Measurements from ENCODE around the gene STAT2.
"Not testable (repeated sequence)": the region's sequence is repeated elsewhere in the genome, so short reads cannot be mapped to it uniquely, and the experiment has no call there.

Gene STAT2

DNA sequence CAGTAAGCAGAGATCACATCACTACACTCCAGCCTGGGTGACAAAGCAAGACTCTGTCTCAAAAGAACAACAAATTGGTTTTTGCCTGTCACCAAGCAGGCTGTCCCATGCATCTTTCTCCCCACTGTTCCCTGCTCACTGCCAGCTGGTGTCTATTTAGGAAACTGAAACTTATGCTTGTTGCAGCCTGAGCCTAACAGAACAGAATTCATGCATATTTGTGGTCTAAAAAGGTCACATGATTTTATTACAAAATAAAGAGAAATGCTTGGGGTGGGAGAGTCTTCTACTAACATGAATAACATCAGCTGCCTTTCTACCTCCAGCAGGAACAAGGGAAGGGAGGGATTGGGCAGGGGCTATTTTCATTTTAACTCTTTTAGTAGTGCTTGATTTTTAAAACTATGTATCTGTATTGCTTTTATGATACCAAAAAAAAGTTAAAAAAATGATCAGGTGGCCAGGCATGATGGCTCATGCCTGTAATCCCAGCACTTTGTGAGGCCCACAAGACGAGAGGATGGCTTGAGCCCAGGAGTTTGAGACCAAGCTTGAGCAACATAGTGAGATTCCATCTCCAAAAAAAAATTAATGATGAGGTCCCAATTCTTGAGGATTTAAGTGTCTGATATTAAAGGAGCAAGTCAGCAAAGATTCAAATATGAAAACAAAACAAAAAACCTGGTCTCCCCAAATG is 923 bp downstream of the STAT2 start:
- Histone ChIP-seq H3K27ac (ENCODE audit: low read length) (peak overlapping the region; percentile 94), H3K27me3 (ENCODE audit: low read depth, low read length) (no peaks in the 10 kb centered on the region), H3K4me1 (ENCODE audit: control insufficient read depth in 1 of 2, insufficient read depth in 2 of 2, low read length in 2 of 2) (peaks cover 0 to 12% of the 10 kb centered on the region in 2 donors)

DNA sequence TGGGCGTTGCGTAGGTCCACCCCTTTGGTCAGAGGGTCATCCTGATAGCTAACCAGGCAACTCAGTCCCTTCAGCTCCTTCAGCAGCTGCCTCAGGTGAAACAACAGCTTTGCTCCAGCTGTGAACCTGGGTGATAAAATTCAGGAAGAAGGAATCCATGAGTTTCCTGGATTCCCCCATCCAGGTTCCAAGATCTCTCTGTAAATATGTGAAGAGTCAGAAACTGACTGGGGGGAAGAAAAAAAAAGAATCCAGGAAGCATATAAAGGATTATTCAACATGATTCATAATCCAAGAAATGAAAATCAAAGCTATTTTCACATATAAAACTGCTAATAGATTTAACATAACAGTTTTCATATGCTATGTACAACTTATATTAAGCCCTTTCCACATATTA is 8.6 kb downstream of the STAT2 start:
- no peaks in the 10 kb centered on the region for H3K4me1 ChIP-seq (ENCODE audit: control insufficient read depth in 1 of 2, insufficient read depth in 2 of 2, low read length in 2 of 2)
- no peaks in the 10 kb centered on the region for H3K27me3 ChIP-seq (ENCODE audit: low read depth, low read length)

More for the DNA sequence above, 923 bp downstream of the STAT2 start:
- Histone ChIP-seq H3K36me3 (ENCODE audit: control insufficient read depth in 1 of 2, insufficient read depth in 2 of 2, low read length in 2 of 2) (peaks cover 23 to 28% of the 10 kb centered on the region in 2 donors), H3K9me3 (ENCODE audit: control insufficient read depth in 1 of 2, low read length in 2 of 2) (no peaks in the 10 kb centered on the region), H3K4me3 (ENCODE audit: low read depth in 1 of 2, low read length in 2 of 2) (peak overlapping the region; percentile 65 to 97)

DNA sequence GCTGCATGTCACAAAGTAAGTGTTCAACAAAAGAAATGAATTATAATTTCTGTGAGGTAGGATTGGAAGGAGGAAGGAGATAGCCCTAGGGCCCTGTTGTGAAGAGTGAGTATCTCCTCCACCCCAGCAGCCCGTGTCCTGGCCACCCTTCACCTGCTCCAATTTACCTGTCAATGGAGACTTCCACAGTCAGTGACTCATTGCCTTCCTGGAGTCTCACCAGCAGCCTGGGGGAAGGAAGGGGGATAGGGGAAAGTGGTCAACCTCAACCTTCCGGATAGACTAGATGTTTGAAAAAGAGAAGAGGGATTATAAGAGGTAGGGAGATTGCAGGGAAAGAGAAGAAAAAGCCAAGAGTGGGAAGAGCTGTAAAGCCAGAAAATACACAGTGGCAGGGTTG is 9.2 kb downstream of the STAT2 start:
- H3K27me3 ChIP-seq (ENCODE audit: low read depth, low read length) = no peaks in the 10 kb centered on the region
- H3K36me3 ChIP-seq (ENCODE audit: control insufficient read depth in 1 of 2, insufficient read depth in 2 of 2, low read length in 2 of 2) = peaks cover 62 to 84% of the 10 kb centered on the region in 2 donors
- H3K4me1 ChIP-seq (ENCODE audit: control insufficient read depth in 1 of 2, insufficient read depth in 2 of 2, low read length in 2 of 2) = no peaks in the 10 kb centered on the region
- H3K4me3 ChIP-seq (ENCODE audit: low read depth in 1 of 2, low read length in 2 of 2) = no peak overlapping the region
- no peaks in the 10 kb centered on the region for H3K9me3 ChIP-seq (ENCODE audit: control insufficient read depth in 1 of 2, low read length in 2 of 2)
- H3K27ac ChIP-seq (ENCODE audit: low read length) = no peak overlapping the region

More for the DNA sequence above, 8.6 kb downstream of the STAT2 start:
- no peak overlapping the region for H3K27ac ChIP-seq (ENCODE audit: low read length)
- peaks cover 65 to 84% of the 10 kb centered on the region in 2 donors for H3K36me3 ChIP-seq (ENCODE audit: control insufficient read depth in 1 of 2, insufficient read depth in 2 of 2, low read length in 2 of 2)
- no peaks in the 10 kb centered on the region for H3K9me3 ChIP-seq (ENCODE audit: control insufficient read depth in 1 of 2, low read length in 2 of 2)
- H3K4me3 ChIP-seq (ENCODE audit: low read depth in 1 of 2, low read length in 2 of 2) = no peak overlapping the region

DNA sequence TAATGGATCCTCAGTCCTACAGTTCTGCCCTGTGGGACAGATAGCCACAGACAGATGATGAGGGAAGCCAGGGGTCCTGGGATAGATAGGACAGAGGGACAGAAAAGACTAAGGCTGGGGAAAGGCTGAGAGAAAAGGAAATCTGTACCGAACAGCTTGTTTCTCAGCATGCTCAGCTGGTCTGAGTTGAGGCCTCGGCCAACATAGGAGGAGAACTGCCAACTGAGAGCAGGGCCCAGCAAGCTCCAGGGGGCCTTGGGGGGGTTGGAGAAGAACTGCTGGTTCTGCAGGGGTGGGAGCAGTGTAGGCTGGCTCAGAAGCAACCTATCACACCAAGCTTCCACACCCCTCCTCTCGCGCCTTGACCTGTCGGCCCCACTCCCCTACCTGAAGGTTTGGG is 11.1 kb downstream of the STAT2 start:
- H3K27ac ChIP-seq (ENCODE audit: low read length) = no peak overlapping the region
- no peaks in the 10 kb centered on the region for H3K9me3 ChIP-seq (ENCODE audit: control insufficient read depth in 1 of 2, low read length in 2 of 2)
- H3K36me3 ChIP-seq (ENCODE audit: control insufficient read depth in 1 of 2, insufficient read depth in 2 of 2, low read length in 2 of 2) = peaks cover 52 to 73% of the 10 kb centered on the region in 2 donors

DNA sequence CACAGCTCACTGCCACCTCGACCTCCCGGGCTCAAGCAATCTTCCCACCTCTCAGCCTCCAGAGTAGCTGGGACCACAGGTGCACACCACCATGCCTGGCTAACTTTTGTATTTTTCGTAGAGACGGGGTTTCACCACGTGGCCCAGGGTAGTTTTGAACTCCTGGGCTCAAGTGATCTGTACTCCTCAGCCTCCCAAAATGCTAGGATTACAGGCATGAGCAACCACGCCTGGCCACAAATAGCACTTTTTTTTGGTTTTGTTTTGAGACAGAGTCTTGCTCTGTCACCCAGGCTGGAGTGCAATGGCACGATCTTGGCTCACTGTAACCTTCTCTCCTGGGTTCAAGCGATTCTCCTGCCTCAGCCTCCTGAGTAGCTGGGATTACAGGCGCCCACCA is 12.7 kb downstream of the STAT2 start:
- not testable (repeated sequence) for H3K27ac ChIP-seq (ENCODE audit: low read length); H3K4me1 ChIP-seq (ENCODE audit: control insufficient read depth in 1 of 2, insufficient read depth in 2 of 2, low read length in 2 of 2); H3K4me3 ChIP-seq (ENCODE audit: low read depth in 1 of 2, low read length in 2 of 2); H3K9me3 ChIP-seq (ENCODE audit: control insufficient read depth in 1 of 2, low read length in 2 of 2); H3K27me3 ChIP-seq (ENCODE audit: low read depth, low read length)
- H3K36me3 ChIP-seq (ENCODE audit: control insufficient read depth in 1 of 2, insufficient read depth in 2 of 2, low read length in 2 of 2) = peaks cover 66 to 77% of the 10 kb centered on the region in 2 donors

More for the DNA sequence above, 11.1 kb downstream of the STAT2 start:
- Histone ChIP-seq H3K4me3 (ENCODE audit: low read depth in 1 of 2, low read length in 2 of 2) (no peak overlapping the region), H3K4me1 (ENCODE audit: control insufficient read depth in 1 of 2, insufficient read depth in 2 of 2, low read length in 2 of 2) (no peaks in the 10 kb centered on the region), H3K27me3 (ENCODE audit: low read depth, low read length) (no peaks in the 10 kb centered on the region)

DNA sequence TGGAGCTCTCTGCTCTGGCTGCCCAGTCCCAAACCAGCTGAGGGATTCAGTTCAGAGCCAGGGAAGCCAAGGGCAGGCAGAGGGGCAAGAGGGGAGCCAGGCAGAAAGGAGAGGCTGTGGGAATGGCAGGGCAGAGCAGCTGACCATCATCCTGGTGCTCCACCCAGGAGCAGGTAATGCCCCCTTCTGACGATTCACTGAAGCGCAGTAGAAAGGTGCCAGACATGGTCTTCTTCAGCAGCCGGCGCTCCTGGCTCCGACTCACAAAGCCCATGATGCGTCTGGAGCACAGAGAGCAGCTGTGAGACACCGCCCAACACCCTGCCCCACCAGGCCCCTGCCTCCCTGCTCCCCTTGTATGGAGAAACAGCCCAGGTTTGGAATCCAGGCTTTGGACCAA is 13.2 kb downstream of the STAT2 start:
- Histone ChIP-seq H3K27ac (ENCODE audit: low read length) (no peak overlapping the region), H3K27me3 (ENCODE audit: low read depth, low read length) (no peaks in the 10 kb centered on the region), H3K4me1 (ENCODE audit: control insufficient read depth in 1 of 2, insufficient read depth in 2 of 2, low read length in 2 of 2) (no peaks in the 10 kb centered on the region), H3K36me3 (ENCODE audit: control insufficient read depth in 1 of 2, insufficient read depth in 2 of 2, low read length in 2 of 2) (peaks cover 66 to 76% of the 10 kb centered on the region in 2 donors), H3K9me3 (ENCODE audit: control insufficient read depth in 1 of 2, low read length in 2 of 2) (no peaks in the 10 kb centered on the region), H3K4me3 (ENCODE audit: low read depth in 1 of 2, low read length in 2 of 2) (no peak overlapping the region)

DNA sequence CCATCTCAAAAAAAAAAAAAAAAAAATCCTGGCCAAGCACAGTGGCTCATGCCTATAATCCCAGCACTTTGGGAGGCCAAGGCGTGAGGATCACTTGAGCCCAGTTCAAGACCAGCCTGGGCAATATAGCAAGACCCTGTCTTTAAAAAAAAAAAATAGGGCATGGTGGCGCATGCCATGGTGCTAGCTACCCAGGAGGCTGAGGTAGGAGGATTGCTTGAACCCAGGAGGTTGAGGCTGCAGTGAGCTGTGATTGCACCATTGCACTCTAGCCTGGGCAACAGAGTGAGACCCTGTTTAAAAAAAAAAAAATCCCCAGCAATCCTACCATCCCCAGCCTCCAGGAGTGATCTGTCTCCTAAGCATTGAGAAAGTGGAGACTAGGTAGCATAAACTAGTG is 17.6 kb downstream of the STAT2 start:
- not testable (repeated sequence) for H3K4me1 ChIP-seq (ENCODE audit: control insufficient read depth in 1 of 2, insufficient read depth in 2 of 2, low read length in 2 of 2); H3K9me3 ChIP-seq (ENCODE audit: control insufficient read depth in 1 of 2, low read length in 2 of 2); H3K4me3 ChIP-seq (ENCODE audit: low read depth in 1 of 2, low read length in 2 of 2); H3K27ac ChIP-seq (ENCODE audit: low read length); H3K27me3 ChIP-seq (ENCODE audit: low read depth, low read length)
- H3K36me3 ChIP-seq (ENCODE audit: control insufficient read depth in 1 of 2, insufficient read depth in 2 of 2, low read length in 2 of 2) = peaks cover 35% of the 10 kb centered on the region in 2 donors

DNA sequence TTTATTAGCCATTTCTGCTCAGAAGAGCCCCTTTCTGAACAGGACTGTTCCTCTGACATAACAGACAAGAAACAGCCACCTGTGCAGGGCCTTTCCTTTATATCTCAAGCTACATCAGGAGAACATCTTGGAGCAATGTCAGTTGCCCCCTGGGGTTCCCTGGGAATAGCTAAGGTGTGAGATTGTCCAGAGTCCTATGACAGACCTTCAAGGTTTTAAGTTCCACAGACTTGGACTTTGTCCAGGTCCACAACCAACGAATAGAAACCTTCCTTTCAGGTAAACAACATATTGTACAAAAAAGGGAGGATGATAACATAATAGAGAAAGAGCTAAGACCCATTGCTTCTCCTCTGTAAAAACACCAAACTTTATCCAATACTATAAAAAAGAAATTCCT is 18.3 kb downstream of the STAT2 start:
- H3K36me3 ChIP-seq (ENCODE audit: control insufficient read depth in 1 of 2, insufficient read depth in 2 of 2, low read length in 2 of 2) = peaks cover 29 to 33% of the 10 kb centered on the region in 2 donors
- no peak overlapping the region for H3K27ac ChIP-seq (ENCODE audit: low read length)
- H3K4me3 ChIP-seq (ENCODE audit: low read depth in 1 of 2, low read length in 2 of 2) = no peak overlapping the region
- H3K9me3 ChIP-seq (ENCODE audit: control insufficient read depth in 1 of 2, low read length in 2 of 2) = no peaks in the 10 kb centered on the region
- H3K27me3 ChIP-seq (ENCODE audit: low read depth, low read length) = no peaks in the 10 kb centered on the region
- no peaks in the 10 kb centered on the region for H3K4me1 ChIP-seq (ENCODE audit: control insufficient read depth in 1 of 2, insufficient read depth in 2 of 2, low read length in 2 of 2)

DNA sequence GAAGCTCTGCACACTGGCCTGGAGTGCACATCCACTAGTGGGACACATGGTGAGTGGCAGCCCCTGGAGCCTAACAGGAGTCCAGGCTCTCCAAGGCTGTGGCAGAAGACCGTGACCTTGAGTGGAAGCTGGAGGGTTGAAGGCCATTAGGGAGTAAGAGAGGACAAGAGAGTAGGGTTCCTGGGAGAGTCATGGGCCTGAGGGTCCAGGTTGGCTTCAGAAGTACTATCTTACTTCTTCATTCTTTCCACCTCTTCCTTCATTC is 20.8 kb downstream of the STAT2 start:
- H3K27ac ChIP-seq (ENCODE audit: low read length) = no peak overlapping the region

DNA sequence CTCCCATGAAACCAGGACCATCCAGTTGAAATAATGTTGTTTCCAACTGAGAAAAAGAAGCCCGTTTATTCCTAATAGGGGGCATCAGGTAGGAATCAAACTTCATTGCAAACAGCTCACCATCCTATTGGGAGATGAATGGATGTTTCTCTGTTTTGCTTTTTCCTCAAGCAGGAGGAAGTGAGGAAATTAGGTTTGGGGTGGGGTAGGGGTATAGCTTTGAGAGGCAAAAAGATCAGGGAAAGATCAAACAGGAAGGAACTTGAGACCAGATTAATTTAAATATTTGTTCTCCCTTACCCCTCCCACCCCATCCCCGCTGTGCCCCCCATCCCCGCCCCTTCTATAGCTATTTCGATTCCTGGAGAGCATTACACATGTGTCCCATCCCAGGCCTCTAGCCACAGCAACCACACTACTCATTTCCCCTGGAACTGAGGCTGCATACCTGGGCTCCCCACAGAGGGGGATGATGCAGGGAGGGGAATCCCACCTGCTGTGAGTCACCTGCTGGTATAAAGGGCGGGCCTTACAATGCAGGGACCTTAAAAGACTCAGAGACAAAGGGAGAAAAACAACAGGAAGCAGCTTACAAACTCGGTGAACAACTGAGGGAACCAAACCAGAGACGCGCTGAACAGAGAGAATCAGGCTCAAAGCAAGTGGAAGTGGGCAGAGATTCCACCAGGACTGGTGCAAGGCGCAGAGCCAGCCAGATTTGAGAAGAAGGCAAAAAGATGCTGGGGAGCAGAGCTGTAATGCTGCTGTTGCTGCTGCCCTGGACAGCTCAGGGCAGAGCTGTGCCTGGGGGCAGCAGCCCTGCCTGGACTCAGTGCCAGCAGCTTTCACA is 21.4 kb downstream of the STAT2 start, which contains the start of gene IL23A:
Gene IL23A, plus strand, starts transcription at position 577 of the 850 bp plus-strand sequence. Its CDS starts 161 bp downstream, at position 738.
- Histone ChIP-seq H3K27ac (ENCODE audit: low read length) (no peak within 1 kb of the TSS), H3K4me1 (ENCODE audit: control insufficient read depth in 1 of 2, insufficient read depth in 2 of 2, low read length in 2 of 2) (peaks cover 0 to 3% of the 10 kb centered on the region in 2 donors), H3K36me3 (ENCODE audit: control insufficient read depth in 1 of 2, insufficient read depth in 2 of 2, low read length in 2 of 2) (peaks cover 11 to 17% of the 10 kb centered on the region in 2 donors), H3K4me3 (ENCODE audit: low read depth in 1 of 2, low read length in 2 of 2) (no peak within 1 kb of the TSS), H3K27me3 (ENCODE audit: low read depth, low read length) (no peaks in the 10 kb centered on the region), H3K9me3 (ENCODE audit: control insufficient read depth in 1 of 2, low read length in 2 of 2) (no peaks in the 10 kb centered on the region)

More for the DNA sequence above, 20.8 kb downstream of the STAT2 start:
- peaks cover 0 to 3% of the 10 kb centered on the region in 2 donors for H3K4me1 ChIP-seq (ENCODE audit: control insufficient read depth in 1 of 2, insufficient read depth in 2 of 2, low read length in 2 of 2)
- H3K4me3 ChIP-seq (ENCODE audit: low read depth in 1 of 2, low read length in 2 of 2) = no peak overlapping the region
- H3K27me3 ChIP-seq (ENCODE audit: low read depth, low read length) = no peaks in the 10 kb centered on the region
- H3K36me3 ChIP-seq (ENCODE audit: control insufficient read depth in 1 of 2, insufficient read depth in 2 of 2, low read length in 2 of 2) = peaks cover 16 to 23% of the 10 kb centered on the region in 2 donors
- H3K9me3 ChIP-seq (ENCODE audit: control insufficient read depth in 1 of 2, low read length in 2 of 2) = no peaks in the 10 kb centered on the region

DNA sequence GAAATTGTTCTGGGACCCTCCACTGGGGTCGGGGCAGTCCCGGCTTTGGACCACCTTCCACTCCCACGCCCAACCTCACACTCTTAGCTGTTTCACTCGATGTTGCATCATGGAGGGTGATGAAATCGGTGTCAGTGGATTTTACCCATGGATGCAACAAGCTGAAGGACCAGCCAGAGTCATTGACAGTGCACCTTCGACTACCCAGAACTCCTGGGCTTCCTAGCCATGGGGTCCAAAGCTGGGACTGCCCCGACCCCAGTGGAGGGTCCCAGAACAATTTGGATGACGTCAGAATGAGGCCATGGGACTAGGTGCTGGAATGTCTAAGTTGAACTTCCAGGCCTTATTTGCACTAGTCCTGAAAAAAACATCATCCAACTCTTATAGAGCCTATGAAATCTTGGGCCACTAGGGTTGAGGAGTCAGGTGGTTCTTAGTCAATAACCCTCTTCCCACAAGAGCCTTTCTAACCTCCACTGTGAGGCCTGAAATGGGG is 22.1 kb downstream of the STAT2 start:
- Histone ChIP-seq H3K4me3 (ENCODE audit: low read depth in 1 of 2, low read length in 2 of 2) (no peak overlapping the region), H3K27me3 (ENCODE audit: low read depth, low read length) (no peaks in the 10 kb centered on the region), H3K27ac (ENCODE audit: low read length) (no peak overlapping the region), H3K36me3 (ENCODE audit: control insufficient read depth in 1 of 2, insufficient read depth in 2 of 2, low read length in 2 of 2) (peaks cover 3 to 10% of the 10 kb centered on the region in 2 donors), H3K9me3 (ENCODE audit: control insufficient read depth in 1 of 2, low read length in 2 of 2) (no peaks in the 10 kb centered on the region), H3K4me1 (ENCODE audit: control insufficient read depth in 1 of 2, insufficient read depth in 2 of 2, low read length in 2 of 2) (peaks cover 0 to 7% of the 10 kb centered on the region in 2 donors)

Measured in muscle layer of duodenum (tissue), 2 donors.